Measurements from ENCODE around the gene PIPOX. TPM values are rescaled to one million over a fixed set of nuclear protein-coding genes. Genes with fewer than 3 reads are reported as not detected.

Gene PIPOX
- total and polyA plus RNA-seq, 7 donors = 0.71 to 20.5 (median 8.7) TPM; not detected in 1

DNA sequence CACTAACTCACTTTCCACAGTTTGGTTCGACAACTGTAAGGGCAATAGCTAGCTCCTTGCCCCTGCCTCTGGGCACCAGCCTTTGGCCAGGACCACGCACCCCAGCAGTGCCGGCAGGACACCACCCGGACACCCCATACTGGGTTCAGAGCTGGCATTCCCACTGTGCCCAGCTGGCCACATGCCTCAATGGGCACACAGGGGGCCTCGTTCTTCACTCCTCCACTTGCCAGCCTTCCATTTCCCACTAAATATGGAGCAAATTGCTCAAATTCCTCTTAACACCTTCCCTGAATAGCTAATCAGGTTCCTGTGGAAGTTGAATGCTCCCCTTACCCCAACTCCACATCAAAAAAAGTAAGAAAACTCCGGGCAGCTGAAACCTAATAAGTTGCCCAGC lies 52.5 kb downstream of the PIPOX start:
- no peak for DNase-seq
- WGBS, 2 donors = 95 to 97% methylated on average over 6 of the region's 6 CpGs
- Histone ChIP-seq H3K9me3 (no peaks in the 10 kb centered on the region), H3K4me3 (no peak overlapping the region), H3K4me1 (peaks cover 0 to 1% (median under 1%) of the 10 kb centered on the region in 4 donors), H3K27ac (no peak overlapping the region), H3K27me3 (no peaks in the 10 kb centered on the region), H3K36me3 (peaks cover 30 to 97% (median 71%) of the 10 kb centered on the region in 4 donors)
- TF ChIP-seq EP300 (IDR thresholded peaks at IDR 0.05) (no peak), POLR2AphosphoS5 (IDR thresholded peaks at IDR 0.05) (no peak), POLR2A (IDR thresholded peaks at IDR 0.05) (no peak)
- TF ChIP-seq, protein P1, sequence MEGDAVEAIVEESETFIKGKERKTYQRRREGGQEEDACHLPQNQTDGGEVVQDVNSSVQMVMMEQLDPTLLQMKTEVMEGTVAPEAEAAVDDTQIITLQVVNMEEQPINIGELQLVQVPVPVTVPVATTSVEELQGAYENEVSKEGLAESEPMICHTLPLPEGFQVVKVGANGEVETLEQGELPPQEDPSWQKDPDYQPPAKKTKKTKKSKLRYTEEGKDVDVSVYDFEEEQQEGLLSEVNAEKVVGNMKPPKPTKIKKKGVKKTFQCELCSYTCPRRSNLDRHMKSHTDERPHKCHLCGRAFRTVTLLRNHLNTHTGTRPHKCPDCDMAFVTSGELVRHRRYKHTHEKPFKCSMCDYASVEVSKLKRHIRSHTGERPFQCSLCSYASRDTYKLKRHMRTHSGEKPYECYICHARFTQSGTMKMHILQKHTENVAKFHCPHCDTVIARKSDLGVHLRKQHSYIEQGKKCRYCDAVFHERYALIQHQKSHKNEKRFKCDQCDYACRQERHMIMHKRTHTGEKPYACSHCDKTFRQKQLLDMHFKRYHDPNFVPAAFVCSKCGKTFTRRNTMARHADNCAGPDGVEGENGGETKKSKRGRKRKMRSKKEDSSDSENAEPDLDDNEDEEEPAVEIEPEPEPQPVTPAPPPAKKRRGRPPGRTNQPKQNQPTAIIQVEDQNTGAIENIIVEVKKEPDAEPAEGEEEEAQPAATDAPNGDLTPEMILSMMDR (IDR thresholded peaks at IDR 0.05) = no peak
- intact Hi-C loops (cut with DNase I) = no loop called here

DNA sequence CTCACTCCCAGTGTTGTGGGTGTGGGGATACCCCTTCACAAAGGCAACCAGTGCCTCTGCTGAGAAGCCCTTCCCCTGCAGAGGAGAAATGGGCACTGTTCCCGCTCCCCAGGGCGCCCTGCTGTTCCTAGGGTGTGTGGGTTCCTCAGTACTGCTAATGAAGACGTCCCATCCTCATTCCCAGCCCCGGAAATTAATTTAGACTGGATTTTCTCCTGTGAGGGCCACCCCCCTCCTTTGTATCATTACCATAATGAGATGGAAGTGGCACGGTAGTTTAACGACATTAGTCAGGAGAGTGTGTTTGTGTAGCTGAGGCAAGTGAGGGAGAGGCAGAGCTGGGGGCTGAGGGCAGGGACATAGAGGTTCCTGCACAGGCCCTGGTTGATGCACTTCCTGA lies 53.2 kb downstream of the PIPOX start:
- no peak for DNase-seq
- Histone ChIP-seq H3K27me3 (no peaks in the 10 kb centered on the region), H3K4me3 (no peak overlapping the region), H3K27ac (no peak overlapping the region), H3K4me1 (no peaks in the 10 kb centered on the region), H3K36me3 (peaks cover 30 to 97% (median 70%) of the 10 kb centered on the region in 4 donors), H3K9me3 (no peaks in the 10 kb centered on the region)
- 81 to 87% methylated on average over 6 of the region's 6 CpGs for WGBS, 2 donors
- intact Hi-C loops (cut with DNase I) = no loop called here
- no peak for TF ChIP-seq POLR2A (IDR thresholded peaks at IDR 0.05)
- TF ChIP-seq POLR2AphosphoS5 (IDR thresholded peaks at IDR 0.05) = no peak
- no peak for TF ChIP-seq EP300 (IDR thresholded peaks at IDR 0.05)
- TF ChIP-seq, protein P1 (IDR thresholded peaks at IDR 0.05) = no peak

DNA sequence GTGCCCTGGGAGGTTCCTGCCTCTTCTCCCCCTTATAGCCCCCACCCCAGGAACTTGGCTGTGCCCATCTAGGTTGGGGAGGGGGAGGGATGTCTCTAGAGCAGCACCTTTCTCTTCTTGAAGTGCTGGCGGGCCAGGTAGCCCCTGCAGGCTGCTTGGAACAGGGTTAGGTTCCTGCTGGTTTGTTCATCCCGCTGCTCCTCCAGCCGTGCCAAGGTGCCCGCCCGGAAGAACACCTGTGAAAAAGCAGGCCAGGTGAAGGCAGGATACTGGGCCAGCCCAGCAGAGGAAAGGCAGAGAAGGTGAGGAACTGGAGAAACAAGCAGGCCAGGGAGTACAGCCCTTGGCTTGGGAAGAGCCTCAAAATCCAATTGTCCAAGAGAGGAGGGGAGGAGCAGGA lies 56.6 kb downstream of the PIPOX start:
- H3K27me3 ChIP-seq = no peaks in the 10 kb centered on the region
- TF ChIP-seq POLR2AphosphoS5 (IDR thresholded peaks at IDR 0.05) (no peak), EP300 (IDR thresholded peaks at IDR 0.05) (no peak), POLR2A (IDR thresholded peaks at IDR 0.05) (no peak)
- TF ChIP-seq, protein P1 (IDR thresholded peaks at IDR 0.05) = no peak
- H3K9me3 ChIP-seq = no peaks in the 10 kb centered on the region
- H3K27ac ChIP-seq = no peak overlapping the region
- intact Hi-C loops (cut with DNase I) = no loop called here
- H3K4me3 ChIP-seq = no peak overlapping the region
- no peak for DNase-seq
- WGBS, 2 donors = 93 to 97% methylated on average over 5 of the region's 5 CpGs
- H3K36me3 ChIP-seq = peaks cover 30 to 97% (median 53%) of the 10 kb centered on the region in 4 donors
- H3K4me1 ChIP-seq = no peaks in the 10 kb centered on the region

DNA sequence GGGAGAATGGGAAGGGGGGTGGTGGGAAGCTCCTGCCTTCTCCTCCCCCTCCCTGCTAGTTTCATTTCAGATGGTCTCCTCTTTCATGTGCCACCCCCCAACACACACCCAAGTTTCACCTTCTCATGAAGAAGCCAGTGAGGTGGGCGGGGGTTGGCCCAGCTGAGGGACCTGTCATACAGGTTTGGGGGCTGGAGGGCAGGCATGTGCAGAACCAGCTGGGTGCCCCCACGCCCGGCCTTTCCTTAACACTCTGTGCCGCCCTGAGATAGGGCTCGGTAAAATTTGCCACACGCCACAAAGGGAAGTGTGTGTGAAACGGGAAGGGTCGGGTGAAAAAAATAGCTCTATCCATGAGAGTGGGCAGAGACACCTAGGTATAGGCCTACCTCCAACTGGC lies 57.4 kb downstream of the PIPOX start:
- intact Hi-C loops (cut with DNase I) = no loop called here
- 82 to 85% methylated on average over 8 of the region's 8 CpGs for WGBS, 2 donors

More for the DNA sequence above, 57.4 kb downstream of the PIPOX start:
- Histone ChIP-seq H3K9me3 (no peaks in the 10 kb centered on the region), H3K27ac (no peak overlapping the region), H3K27me3 (no peaks in the 10 kb centered on the region), H3K36me3 (peaks cover 33 to 94% (median 46%) of the 10 kb centered on the region in 4 donors), H3K4me1 (no peaks in the 10 kb centered on the region), H3K4me3 (no peak overlapping the region)
- DNase-seq = no peak
- no peak for TF ChIP-seq POLR2AphosphoS5 (IDR thresholded peaks at IDR 0.05)
- TF ChIP-seq, protein P1 (IDR thresholded peaks at IDR 0.05) = no peak
- no peak for TF ChIP-seq POLR2A (IDR thresholded peaks at IDR 0.05)
- no peak for TF ChIP-seq EP300 (IDR thresholded peaks at IDR 0.05)

Data from sigmoid colon (tissue), 7 donors.